Neuronal stem cell (in vitro differentiated cells): ENCODE results near the gene LRRC8E.
A peak's percentile ranks its signal among the peaks of the same experiment; 100 is the strongest.

Experiments
- DNase-seq: peaks from one replicate; pipeline ENCODE4 v3.0.0-alpha.2; 2013; ENCODE audit warnings: low spot score
- H2AFZ ChIP-seq: one replicate; pipeline ENCODE4 v1.6.1; 2013; ENCODE audit warnings: mild to moderate bottlenecking, low read length, inconsistent platforms
- H2AK5ac ChIP-seq: 2 replicates; pipeline ENCODE4 v1.6.1; 2013; ENCODE audit warnings: low read depth, mild to moderate bottlenecking, inconsistent platforms, low read length, moderate library complexity, mixed read lengths
- H2BK120ac ChIP-seq: 2 replicates; pipeline ENCODE4 v1.6.1; 2013; ENCODE audit warnings: low read depth, mild to moderate bottlenecking, inconsistent platforms, low read length, moderate library complexity, mixed read lengths
- H2BK12ac ChIP-seq: one replicate; pipeline ENCODE4 v1.6.1; 2013; ENCODE audit warnings: low read length, inconsistent platforms
- H2BK15ac ChIP-seq: 2 replicates; pipeline ENCODE4 v1.6.1; 2013; ENCODE audit warnings: mild to moderate bottlenecking, low read length, inconsistent platforms, mixed read lengths
- H2BK5ac ChIP-seq: one replicate; pipeline ENCODE4 v1.6.1; 2013; ENCODE audit warnings: inconsistent platforms, mild to moderate bottlenecking, low read length, moderate library complexity
- H3K14ac ChIP-seq: one replicate; pipeline ENCODE4 v1.6.1; 2013; ENCODE audit warnings: low read length, inconsistent platforms
- H3K18ac ChIP-seq: 2 replicates; pipeline ENCODE4 v1.6.1; 2013; ENCODE audit warnings: low read length, inconsistent platforms
- H3K23ac ChIP-seq: 2 replicates; pipeline ENCODE4 v1.6.1; 2013; ENCODE audit warnings: low read depth, mild to moderate bottlenecking, mixed read lengths, low read length, inconsistent platforms; ENCODE audit not compliant: poor library complexity
- H3K27ac ChIP-seq: replicated peaks from 3 replicates; pipeline ENCODE4 v1.5.1; 2013; ENCODE audit warnings: low read length, inconsistent platforms
- H3K27me3 ChIP-seq, 3 experiments: 2 replicates each; pipeline ENCODE4 v1.6.1; 2013; ENCODE audit warnings: low read length in 3 of 3, mild to moderate bottlenecking in 2 of 3, inconsistent platforms in 1 of 3, low read depth in 1 of 3, mixed read lengths in 1 of 3, moderate library complexity in 1 of 3; ENCODE audit not compliant: control insufficient read depth in 3 of 3, insufficient read depth in 3 of 3
- H3K36me3 ChIP-seq, 2 donors: replicated peaks in 1 of 2; 2 replicates each; pipeline ENCODE4 v1.6.1; 2013; ENCODE audit warnings: low read length in 2 of 2; ENCODE audit not compliant: control insufficient read depth in 2 of 2, insufficient read depth in 2 of 2
- H3K4ac ChIP-seq: 2 replicates; pipeline ENCODE4 v1.6.1; 2013; ENCODE audit warnings: inconsistent platforms, mild to moderate bottlenecking, low read length, moderate library complexity
- H3K4me1 ChIP-seq, 2 donors: 1 replicate in 1 of 2; 2 replicates in 1 of 2; pipeline ENCODE4 v1.6.1; 2013; ENCODE audit warnings: low read length in 2 of 2, low read depth in 1 of 2; ENCODE audit not compliant: control insufficient read depth in 2 of 2, insufficient read depth in 1 of 2
- H3K4me2 ChIP-seq: one replicate; pipeline ENCODE4 v1.6.1; 2013; ENCODE audit warnings: mild to moderate bottlenecking, low read length, inconsistent platforms; ENCODE audit not compliant: insufficient read depth, poor library complexity, severe bottlenecking
- H3K4me3 ChIP-seq, 2 donors: 2 replicates each; pipeline ENCODE4 v1.5.1; 2013; ENCODE audit warnings: low read length in 2 of 2, mild to moderate bottlenecking in 2 of 2, inconsistent platforms in 1 of 2, moderate library complexity in 1 of 2
- H3K79me1 ChIP-seq: one replicate; pipeline ENCODE4 v1.6.1; 2013; ENCODE audit warnings: low read depth, mild to moderate bottlenecking, inconsistent platforms, low read length, moderate library complexity
- H3K9ac ChIP-seq: one replicate; pipeline ENCODE4 v1.6.1; 2013; ENCODE audit warnings: mild to moderate bottlenecking, low read depth, low read length, inconsistent platforms; ENCODE audit not compliant: poor library complexity
- H3K9me3 ChIP-seq, 2 donors: replicated peaks in 1 of 2; 2 replicates each; pipeline versions ENCODE3 to v1.6.1; 2013; ENCODE audit warnings: low read length in 2 of 2, mild to moderate bottlenecking in 2 of 2, inconsistent platforms in 1 of 2, low read depth in 1 of 2, mixed read lengths in 1 of 2, moderate library complexity in 1 of 2; ENCODE audit not compliant: control insufficient read depth in 2 of 2, insufficient read depth in 1 of 2
- H4K8ac ChIP-seq: one replicate; pipeline ENCODE4 v1.6.1; 2013; ENCODE audit warnings: low read depth, mild to moderate bottlenecking, inconsistent platforms, low read length, moderate library complexity
- H4K91ac ChIP-seq: one replicate; pipeline ENCODE4 v1.6.1; 2013; ENCODE audit warnings: low read length, low read depth, mild to moderate bottlenecking, inconsistent platforms; ENCODE audit not compliant: poor library complexity
- WGBS, 2 donors: extraction: QIAGEN DNeasy Blood & Tissue Kit; methylation state at CpG; one replicate each; pipeline ENCODE4 v1.1.7; 2013; ENCODE audit warnings: missing lambda C conversion rate in 2 of 2, mixed read lengths in 1 of 2; ENCODE audit not compliant: insufficient read length in 2 of 2, insufficient replicate concordance in 1 of 2; ENCODE audit errors: extremely low coverage in 2 of 2; 5-methylcytosine and 5-hydroxymethylcytosine counted together

LRRC8E gene

GRCh38 chr19:7926727-7927604 lies 38.7 kb downstream of the LRRC8E start:
- Histone ChIP-seq H2BK120ac (no peak overlapping the region), H3K79me1 (peaks cover 22% of the 10 kb centered on the region), H3K23ac (peak overlapping the region; percentile 91), H2AK5ac (peak overlapping the region; percentile 61), H3K4ac (no peak overlapping the region), H3K36me3 (peaks cover 30 to 62% of the 10 kb centered on the region in 2 donors), H3K9ac (no peak overlapping the region), H3K27ac (no peak overlapping the region), H3K9me3 (no peaks in the 10 kb centered on the region), H3K4me2 (no peak overlapping the region), H3K4me3 (peak overlapping the region in 1 of 2 donors; percentile 59), H4K91ac (no peak overlapping the region), H2BK12ac (peak overlapping the region; percentile 25), H3K4me1 (peaks cover 8 to 17% of the 10 kb centered on the region in 2 donors), H2AFZ (peak overlapping the region; percentile 85), H2BK15ac (peak overlapping the region; percentile 1), H2BK5ac (peak overlapping the region; percentile 75), H3K18ac (no peak overlapping the region), H3K14ac (peak overlapping the region; percentile 21), H3K27me3 (no peaks in the 10 kb centered on the region), H4K8ac (no peak overlapping the region)
- no CpG with 5 or more reads among the region's 32 CpGs for WGBS, 2 donors
- DNase-seq: no peak

- peak overlapping the region; percentile 58 for H2BK12ac ChIP-seq
- H3K4ac ChIP-seq: no peak overlapping the region
- peaks cover 8 to 17% of the 10 kb centered on the region in 2 donors for H3K4me1 ChIP-seq
- no peaks in the 10 kb centered on the region for H3K27me3 ChIP-seq
- H3K4me2 ChIP-seq: no peak overlapping the region
- no peak for DNase-seq
- H4K8ac ChIP-seq: no peak overlapping the region
- no peak overlapping the region for H3K27ac ChIP-seq
- H3K18ac ChIP-seq: no peak overlapping the region
- peak overlapping the region; percentile 52 for H3K23ac ChIP-seq
- no peak overlapping the region for H3K14ac ChIP-seq
- H3K9me3 ChIP-seq: no peaks in the 10 kb centered on the region
- peak overlapping the region; percentile 14 for H2AK5ac ChIP-seq
- no CpG with 5 or more reads among the region's 23 CpGs for WGBS, 2 donors
- H2BK120ac ChIP-seq: no peak overlapping the region
- peaks cover 29 to 62% of the 10 kb centered on the region in 2 donors for H3K36me3 ChIP-seq
- H3K79me1 ChIP-seq: peaks cover 17% of the 10 kb centered on the region
- peak overlapping the region; percentile 53 for H4K91ac ChIP-seq
- H2BK15ac ChIP-seq: no peak overlapping the region
- no peak overlapping the region for H2AFZ ChIP-seq
- H3K9ac ChIP-seq: peak overlapping the region; percentile 80
- H2BK5ac ChIP-seq: peak overlapping the region; percentile 75
- H3K4me3 ChIP-seq: peak overlapping the region in 1 of 2 donors; percentile 59
Observed at GRCh38 chr19:7927605-7928333, 39.5 kb downstream of the LRRC8E start.

DNA sequence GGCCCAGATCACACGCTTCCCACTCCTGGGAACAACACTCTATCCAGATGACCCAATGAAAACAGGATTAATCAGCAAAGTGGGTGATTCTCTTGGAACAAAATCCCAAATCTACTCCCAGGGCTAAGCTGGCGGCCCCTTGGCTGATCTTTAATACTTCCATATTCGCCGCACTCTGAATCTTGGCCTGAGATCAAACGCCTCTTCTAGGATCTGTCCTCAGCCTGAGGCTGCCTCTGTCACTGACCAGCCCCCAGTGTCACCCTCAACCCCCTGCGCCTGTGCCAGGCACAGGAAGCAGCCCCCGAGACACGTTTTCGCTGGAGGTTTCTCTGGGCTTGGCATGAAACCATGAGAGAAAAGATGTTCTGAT lies 40.0 kb downstream of the LRRC8E start:
- peak overlapping the region; percentile 75 for H2BK5ac ChIP-seq
- no peak overlapping the region for H2BK120ac ChIP-seq
- no peak overlapping the region for H2AK5ac ChIP-seq
- peaks cover 8 to 17% of the 10 kb centered on the region in 2 donors for H3K4me1 ChIP-seq
- H3K27ac ChIP-seq: no peak overlapping the region
- H3K9me3 ChIP-seq: no peaks in the 10 kb centered on the region
- H3K23ac ChIP-seq: no peak overlapping the region
- WGBS, 2 donors: no CpG with 5 or more reads among the region's 9 CpGs
- H4K8ac ChIP-seq: no peak overlapping the region
- H4K91ac ChIP-seq: peak overlapping the region; percentile 53
- H2BK15ac ChIP-seq: no peak overlapping the region
- DNase-seq: no peak
- H3K9ac ChIP-seq: peak overlapping the region; percentile 80
- H2AFZ ChIP-seq: no peak overlapping the region
- no peak overlapping the region for H2BK12ac ChIP-seq
- H3K4me2 ChIP-seq: no peak overlapping the region
- no peak overlapping the region for H3K4me3 ChIP-seq
- H3K18ac ChIP-seq: no peak overlapping the region
- no peak overlapping the region for H3K4ac ChIP-seq
- no peaks in the 10 kb centered on the region for H3K27me3 ChIP-seq
- H3K36me3 ChIP-seq: peaks cover 29 to 62% of the 10 kb centered on the region in 2 donors
- H3K14ac ChIP-seq: no peak overlapping the region
- H3K79me1 ChIP-seq: peaks cover 16% of the 10 kb centered on the region
